ENCODE measurements around the gene ATP10D. TPM values are rescaled to one million over a fixed set of nuclear protein-coding genes. Genes with fewer than 3 reads are reported as not detected.
"Not testable (repeated sequence)": the region's sequence is repeated elsewhere in the genome, so short reads cannot be mapped to it uniquely, and the experiment has no call there.

The ATP10D gene
- total RNA-seq, 1 donor from 2014 or later = 21.8 TPM

GRCh38 chr4:47486727-47487126, 1.7 kb downstream of the ATP10D start:
- DNase-seq (ENCODE audit: low read depth in 2 of 2) = not testable (repeated sequence)

GRCh38 chr4:47488706-47489105, 3.6 kb downstream of the ATP10D start:
- no peak for DNase-seq (ENCODE audit: low read depth in 2 of 2)

GRCh38 chr4:47490550-47490949, 5.5 kb downstream of the ATP10D start:
- peak; percentile 52 to 64 for DNase-seq (ENCODE audit: low read depth in 2 of 2)

GRCh38 chr4:47493238-47494123, 8.4 kb downstream of the ATP10D start:
- DNase-seq (ENCODE audit: low read depth in 2 of 2) = peak in 1 of 2 donors; percentile 31

DNA sequence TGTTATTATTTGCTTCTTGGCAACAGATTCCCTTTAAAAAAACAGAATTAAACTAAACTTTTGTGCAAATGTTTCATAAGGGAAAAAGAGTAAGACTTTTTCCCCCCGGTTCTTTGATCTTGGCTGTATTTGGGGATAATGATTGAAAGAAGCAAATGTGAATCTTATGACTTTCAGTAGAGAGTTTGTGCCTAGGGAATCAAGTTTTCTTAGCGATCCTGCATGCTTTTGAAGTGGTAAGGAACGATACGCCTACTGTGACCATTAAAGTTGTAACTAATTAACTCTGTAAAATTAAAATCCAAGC, 9.0 kb downstream of the ATP10D start:
- no peak for DNase-seq (ENCODE audit: low read depth in 2 of 2)

DNA sequence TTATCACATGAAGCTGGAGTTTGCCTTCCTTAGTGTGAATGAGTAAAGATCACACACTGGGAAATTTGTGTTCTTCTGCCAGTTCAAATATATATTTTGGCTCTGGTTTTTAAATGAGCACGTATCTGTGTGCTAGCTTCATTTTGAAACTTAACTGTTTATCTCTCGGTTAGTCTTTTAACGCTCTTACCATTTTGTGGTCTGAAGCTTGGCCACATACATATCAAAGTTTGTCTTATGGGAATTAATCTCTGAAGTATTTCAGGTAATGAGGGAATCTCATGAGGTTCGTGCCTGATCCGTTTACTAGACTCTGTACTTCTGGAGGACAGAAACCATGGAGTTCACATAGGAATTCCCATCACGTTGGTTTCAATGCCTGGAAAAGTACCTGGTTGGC, 13.8 kb downstream of the ATP10D start:
- DNase-seq (ENCODE audit: low read depth in 2 of 2) = peak in 1 of 2 donors; percentile 56

- DNase-seq (ENCODE audit: low read depth in 2 of 2) = peak in 1 of 2 donors; percentile 33
Observed at GRCh38 chr4:47499700-47500099, 14.6 kb downstream of the ATP10D start.

DNA sequence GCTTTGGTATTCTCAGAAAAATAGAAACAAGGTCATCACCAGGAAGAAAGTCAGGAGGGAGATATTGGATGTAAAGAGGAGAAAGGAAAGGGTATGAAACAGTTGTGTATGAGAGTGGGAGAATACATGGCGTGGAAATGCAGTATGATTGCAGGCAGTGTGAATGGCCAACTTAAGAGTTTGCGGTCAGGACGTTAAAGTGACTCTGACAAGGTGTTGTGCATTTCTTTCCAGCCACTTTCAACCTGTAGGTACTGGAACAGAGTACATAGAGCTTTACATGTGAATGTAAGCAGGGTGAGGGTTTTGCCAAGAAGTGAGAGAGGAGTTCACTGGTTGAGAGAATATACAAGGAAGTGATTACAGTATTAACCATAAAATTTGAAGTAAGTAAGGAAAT, 15.7 kb downstream of the ATP10D start:
- no peak for DNase-seq (ENCODE audit: low read depth in 2 of 2)

GRCh38 chr4:47505147-47505546, 20.1 kb downstream of the ATP10D start:
- DNase-seq (ENCODE audit: low read depth in 2 of 2) = no peak

- DNase-seq (ENCODE audit: low read depth in 2 of 2) = no peak
Observed at GRCh38 chr4:47505666-47506065, 20.6 kb downstream of the ATP10D start.

GRCh38 chr4:47510506-47511143, 25.6 kb downstream of the ATP10D start:
- DNase-seq (ENCODE audit: low read depth in 2 of 2) = peak in 1 of 2 donors; percentile 51

DNA sequence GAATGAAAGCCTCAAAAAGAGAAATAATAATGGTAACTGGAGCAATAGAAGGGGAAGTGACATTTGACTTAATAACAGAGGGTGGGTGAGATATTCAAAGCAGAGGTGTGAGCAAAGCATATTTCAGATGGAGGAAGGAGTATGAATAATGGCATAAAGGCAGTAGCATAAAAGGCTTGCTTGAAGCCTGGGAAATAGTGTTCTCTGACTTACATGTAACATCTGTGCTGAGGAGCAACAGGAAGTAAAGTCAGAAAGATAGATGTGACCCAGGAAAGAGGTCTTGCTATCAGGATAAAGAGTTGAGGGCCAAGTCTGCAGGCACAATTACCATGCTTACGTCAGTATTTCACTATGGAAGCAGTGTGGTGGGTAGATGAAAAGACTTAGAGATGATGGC, 28.4 kb downstream of the ATP10D start:
- DNase-seq (ENCODE audit: low read depth in 2 of 2) = peak in 1 of 2 donors; percentile 86

DNA sequence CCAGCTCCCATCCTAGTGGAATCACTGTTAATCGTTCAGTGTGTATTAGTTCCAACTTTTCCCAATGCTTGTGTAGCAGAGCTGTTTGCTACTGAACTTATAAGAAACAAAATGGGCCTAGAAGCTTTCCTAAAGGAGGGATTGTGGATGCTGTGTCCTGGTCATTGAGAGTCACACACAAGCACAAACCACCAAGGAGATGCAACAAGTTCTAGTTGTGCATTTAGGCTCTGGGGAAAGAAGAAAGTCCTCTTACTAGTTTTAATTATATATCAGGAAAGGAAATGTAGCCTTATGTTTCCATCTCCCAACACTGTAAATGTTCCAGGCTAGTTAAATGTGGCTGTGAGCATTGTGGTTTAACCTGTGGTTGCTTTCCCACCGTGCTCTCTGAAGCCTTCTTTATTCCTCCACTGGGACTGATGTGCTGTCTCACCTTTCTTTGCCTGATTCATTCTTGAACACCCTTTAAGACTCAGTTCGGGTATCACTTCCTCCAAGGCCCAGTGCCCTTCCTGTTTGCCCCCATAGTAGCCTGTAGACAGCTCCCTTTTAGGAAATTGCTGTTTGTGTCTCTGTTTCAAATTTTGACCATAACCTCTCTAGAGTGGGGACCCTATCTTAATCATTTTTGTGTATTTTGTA, 34.3 kb downstream of the ATP10D start:
- DNase-seq (ENCODE audit: low read depth in 2 of 2) = no peak

DNA sequence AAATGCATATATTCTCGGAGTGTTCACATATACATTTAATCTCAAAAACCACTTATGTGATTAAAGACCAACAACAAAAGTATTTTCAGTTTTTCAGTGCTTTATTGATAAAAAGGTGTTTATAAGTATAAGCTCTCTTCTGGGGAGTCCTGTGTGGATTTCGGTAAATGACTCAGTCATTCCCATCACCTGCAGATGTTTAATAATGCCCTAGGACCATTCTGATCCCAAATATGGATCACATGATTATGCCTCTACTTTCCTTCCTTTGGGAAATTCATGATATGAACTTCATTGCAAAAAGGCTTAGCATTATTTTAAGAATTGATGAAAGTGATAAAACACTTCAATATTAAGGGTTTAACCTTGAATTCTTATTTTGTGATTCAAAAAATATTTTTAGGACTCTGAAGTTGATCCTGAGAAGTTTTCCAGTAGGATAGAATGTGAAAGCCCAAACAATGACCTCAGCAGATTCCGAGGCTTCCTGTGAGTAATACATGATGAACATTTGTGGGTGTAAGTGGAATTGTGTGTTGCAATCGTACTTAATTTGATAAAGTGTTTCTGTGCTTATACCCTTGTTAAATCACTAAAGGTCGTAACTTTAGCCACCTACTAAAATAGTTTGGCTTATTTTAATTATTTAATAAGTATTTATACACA, 40.2 kb downstream of the ATP10D start:
- peak; percentile 92 to 95 for DNase-seq (ENCODE audit: low read depth in 2 of 2)

DNA sequence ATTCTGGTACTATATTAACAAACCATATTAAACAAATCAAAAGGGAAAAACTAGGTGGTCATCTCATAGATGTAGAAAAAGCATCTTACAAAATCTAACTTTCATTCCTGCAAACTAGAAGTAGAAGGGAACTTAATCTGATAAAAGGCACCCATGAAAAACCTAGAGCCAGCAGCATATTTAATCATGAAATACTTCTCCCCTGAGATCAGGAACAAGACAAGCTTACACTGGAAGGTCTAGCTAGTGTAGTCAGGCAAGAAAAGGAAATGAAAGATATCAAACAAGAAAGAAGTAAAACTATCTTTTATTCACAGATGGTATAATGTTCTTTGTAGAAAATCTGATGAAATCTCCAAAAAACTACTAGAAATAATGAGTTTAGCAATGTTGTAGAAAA, 41.2 kb downstream of the ATP10D start:
- no peak for DNase-seq (ENCODE audit: low read depth in 2 of 2)

GRCh38 chr4:47528646-47529045, 43.6 kb downstream of the ATP10D start:
- DNase-seq (ENCODE audit: low read depth in 2 of 2) = peak in 1 of 2 donors; percentile 28

DNA sequence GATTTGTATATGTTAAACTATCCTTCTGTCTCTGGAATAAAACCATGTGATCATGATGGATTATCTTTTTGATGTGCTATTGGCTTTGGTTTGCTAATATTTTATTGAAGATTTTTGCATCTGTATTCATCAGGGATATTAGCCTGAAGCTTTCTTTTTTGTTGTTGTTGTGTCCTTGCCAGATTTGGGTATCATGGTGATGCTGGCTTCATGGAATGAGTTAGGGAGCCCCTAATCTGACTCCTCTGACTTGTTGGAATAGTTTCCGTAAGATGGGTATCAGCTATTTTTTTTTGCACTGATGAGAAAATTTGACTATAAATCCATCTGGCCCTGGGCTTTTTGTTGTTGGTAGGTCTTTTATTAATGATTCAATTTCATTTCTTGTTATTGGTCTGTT, 45.7 kb downstream of the ATP10D start:
- DNase-seq (ENCODE audit: low read depth in 2 of 2) = peak in 1 of 2 donors; percentile 12

DNA sequence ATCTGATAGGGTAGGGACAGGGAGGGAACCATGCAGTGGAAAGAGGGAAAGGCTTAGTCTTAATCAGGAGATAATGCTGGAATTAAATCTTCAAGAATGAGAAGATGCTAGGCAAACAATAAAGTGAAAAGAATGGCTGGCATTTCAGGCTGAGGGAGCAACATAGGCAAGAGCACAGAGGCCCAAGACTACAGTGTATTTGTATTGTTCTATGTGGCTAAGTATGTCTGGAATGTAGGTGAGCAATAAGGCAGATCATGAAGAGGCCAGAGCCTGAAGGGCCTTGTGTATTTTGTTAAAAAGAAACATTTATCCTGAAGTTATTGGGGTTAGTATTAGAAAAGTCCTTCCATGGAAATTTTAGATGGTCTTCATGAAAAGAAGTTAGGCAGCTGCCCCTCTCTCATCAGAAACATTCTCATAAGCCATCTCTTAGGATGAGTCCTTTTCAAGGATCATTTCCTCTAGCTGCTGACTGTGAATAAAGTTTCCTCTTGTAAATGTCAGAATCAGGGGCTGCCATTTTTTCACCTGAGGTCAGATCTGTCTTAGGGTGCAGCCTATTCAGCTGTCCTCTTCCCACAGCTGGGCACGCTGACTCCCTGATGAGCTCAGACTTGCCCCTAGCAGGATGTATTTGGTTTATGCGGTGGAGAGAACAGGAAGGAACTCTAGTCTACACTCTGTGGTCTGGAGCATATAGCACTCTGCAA, 46.3 kb downstream of the ATP10D start:
- DNase-seq (ENCODE audit: low read depth in 2 of 2) = peak; percentile 65 to 97

- DNase-seq (ENCODE audit: low read depth in 2 of 2) = no peak
Observed at GRCh38 chr4:47531954-47532321, 46.9 kb downstream of the ATP10D start.

DNA sequence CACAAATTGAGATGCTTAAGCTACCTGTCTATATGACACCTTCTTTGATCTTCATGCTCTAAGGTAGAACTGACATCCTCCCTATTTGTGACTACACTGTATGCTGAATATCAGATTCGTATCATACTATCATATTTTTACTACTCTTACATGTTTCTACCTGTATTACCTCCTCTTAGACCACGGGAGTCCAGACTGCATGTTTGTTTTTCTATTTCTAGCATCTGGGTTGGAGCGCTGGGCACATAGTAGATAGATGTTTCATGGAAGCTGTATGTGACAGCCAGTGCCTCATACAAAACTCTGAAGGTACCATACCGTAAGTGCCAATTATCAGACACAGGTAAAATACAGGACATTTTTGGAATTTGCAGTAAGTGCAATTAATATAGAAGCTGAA, 47.6 kb downstream of the ATP10D start:
- no peak for DNase-seq (ENCODE audit: low read depth in 2 of 2)

DNA sequence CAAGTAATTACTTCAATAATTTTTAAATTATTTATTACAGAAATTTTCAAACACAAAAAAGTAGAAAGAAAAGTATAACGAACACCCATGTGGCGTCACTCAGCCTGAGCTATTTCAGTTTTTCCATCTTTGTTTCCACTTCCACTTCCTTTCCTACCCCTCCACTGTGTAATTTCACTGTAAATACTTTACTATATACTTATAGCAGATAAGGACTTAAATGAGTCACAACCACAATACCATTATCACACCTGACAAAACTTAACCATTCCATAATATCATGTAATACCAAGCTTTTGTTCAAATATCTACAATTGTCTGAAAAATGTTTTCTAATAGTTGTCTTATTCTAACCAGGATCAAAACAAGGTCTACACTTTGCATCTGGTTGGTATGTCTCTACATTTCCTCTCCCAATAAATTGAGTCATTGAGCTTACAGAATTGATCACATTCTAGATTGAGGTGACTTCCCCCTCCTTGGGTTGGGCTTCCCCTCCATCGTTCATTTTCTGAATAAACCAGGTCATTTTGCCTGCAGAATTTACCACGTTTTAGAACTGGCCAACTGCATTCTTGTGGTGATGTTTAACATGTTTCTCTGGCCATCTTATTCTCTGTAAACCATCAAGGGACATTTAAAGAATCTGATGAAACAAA, 48.7 kb downstream of the ATP10D start:
- peak in 1 of 2 donors; percentile 48 for DNase-seq (ENCODE audit: low read depth in 2 of 2)
